PFSK-1 (cell line): ENCODE results near the gene MESD.

Experiments
- POLR2AphosphoS5 ChIP-seq: IDR thresholded peaks from 2 replicates; pipeline ENCODE4 v1.6.1; 2012; ENCODE audit warnings: low read depth, mild to moderate bottlenecking, control low read depth, low read length, moderate library complexity
- REST ChIP-seq, 2 experiments: IDR thresholded peaks; 2 replicates each; pipeline versions ENCODE4 v1.6.1 to v1.8.0; 2011 to 2012; ENCODE audit warnings: low read depth in 2 of 2, low read length in 2 of 2, control low read depth in 1 of 2, inconsistent platforms in 1 of 2, mild to moderate bottlenecking in 1 of 2, moderate library complexity in 1 of 2; ENCODE audit not compliant: insufficient read depth in 1 of 2

- TF ChIP-seq POLR2AphosphoS5 (no peak), REST (IDR thresholded peaks at IDR 0.05; ENCODE audit: insufficient read depth in 1 of 2, low read depth in 2 of 2, low read length in 2 of 2) (no peak)
Measured at GRCh38 chr15:80971143-80971542, 18.5 kb downstream of the MESD start.
